K562 (cell line): Measurements from ENCODE around the gene FOXN1. TPM values are rescaled to one million over a fixed set of nuclear protein-coding genes. Genes with fewer than 3 reads are reported as not detected.
A peak's percentile ranks its signal among the peaks of the same experiment; 100 is the strongest.

Experiments used
- ATAC-seq: fragments of 200-7000 bp; cut with Tn5 transposase; 3 replicates; pipeline ENCODE4 v1.9.1; 2020; ENCODE audit warnings: moderate library complexity
- BruUV-seq: library from RNA; stranded (reverse); fragments of 400-500 nt; replicated peaks from 2 replicates; lab custom pipeline; 2021; lab: Mats Ljungman, UMichigan
- CTCF ChIA-PET: fragments of 300-600 bp; formaldehyde crosslinking; extraction: SDS; loops from one replicate; lab custom pipeline; 2021; ENCODE audit warnings: low intra/inter-chr PET ratio; lab: Yijun Ruan, JAX
- POLR2A ChIA-PET: fragments of 300-600, 350-650 bp; sonication (Branson Sonifier 250); formaldehyde crosslinking; extraction: SDS; loops from one replicate; lab custom pipeline; 2021; ENCODE audit warnings: antibody characterized with exemption, inconsistent platforms; lab: Yijun Ruan, JAX
- DNase-seq, 4 experiments: peaks; one replicate each; pipeline versions ENCODE4 v3.0.0 to v3.0.0-alpha.2; 2011 to 2018; ENCODE audit warnings: low spot score in 3 of 4, mixed read lengths in 3 of 4; ENCODE audit errors: extremely low read depth in 1 of 4
- FAIRE-seq: peaks from 2 replicates; lab custom pipeline; 2011; peaks lifted over from hg19 to GRCh38; lab: Jason Lieb, UNC
- H2AFZ ChIP-seq: 2 replicates; pipeline ENCODE4 v1.6.0; 2011; ENCODE audit warnings: low read depth, low read length, control low read depth, inconsistent platforms
- H3K27ac ChIP-seq: fragments of 200-600 bp; 3 replicates; pipeline ENCODE4 v1.8.0; 2011; ENCODE audit warnings: low read depth, mild to moderate bottlenecking, control low read depth, inconsistent platforms, low read length, moderate library complexity, mixed read lengths; ENCODE audit errors: extremely low read depth
- H3K27me3 ChIP-seq, 2 experiments: fragments of 300-600 bp in 1 of 2; 2 replicates in 1 of 2; 3 replicates in 1 of 2; pipeline versions ENCODE4 v1.6.0 to v1.8.0; 2011; ENCODE audit warnings: inconsistent platforms in 2 of 2, low read length in 2 of 2, mild to moderate bottlenecking in 1 of 2, mixed read lengths in 1 of 2, moderate library complexity in 1 of 2; ENCODE audit not compliant: control insufficient read depth in 2 of 2, insufficient read depth in 2 of 2
- H3K36me3 ChIP-seq: fragments of 300-600 bp; 3 replicates; pipeline ENCODE4 v1.8.0; 2011; ENCODE audit warnings: mild to moderate bottlenecking, low read length, inconsistent platforms; ENCODE audit not compliant: control insufficient read depth, insufficient read depth
- H3K4me1 ChIP-seq, 2 experiments: fragments of 200-600 bp in 1 of 2; replicated peaks in 1 of 2; 2 replicates in 1 of 2; 3 replicates in 1 of 2; pipeline versions ENCODE4 v1.5.1 to v1.8.0; 2011; ENCODE audit warnings: inconsistent platforms in 2 of 2, low read length in 2 of 2, mild to moderate bottlenecking in 1 of 2, mixed read lengths in 1 of 2, moderate library complexity in 1 of 2; ENCODE audit not compliant: control insufficient read depth in 2 of 2, insufficient read depth in 2 of 2
- H3K4me2 ChIP-seq: 2 replicates; pipeline ENCODE4 v1.6.1; 2011; ENCODE audit warnings: low read length, control low read depth, inconsistent platforms, mixed read lengths; ENCODE audit not compliant: insufficient read depth
- H3K4me3 ChIP-seq: fragments of 200-600 bp; sonication (generic), shearing (Covaris generic); 2 replicates; pipeline ENCODE4 v1.5.1; 2016; ENCODE audit warnings: control low read depth, inconsistent platforms
- H3K79me2 ChIP-seq: fragments of 200-600 bp; 3 replicates; pipeline ENCODE4 v1.8.0; 2011; ENCODE audit warnings: low read length, inconsistent platforms; ENCODE audit not compliant: control insufficient read depth, insufficient read depth
- H3K9ac ChIP-seq, 2 experiments: 2 replicates each; pipeline versions ENCODE4 v1.6.0 to v1.6.1; 2011; ENCODE audit warnings: low read depth in 2 of 2, low read length in 2 of 2, control low read depth in 1 of 2, inconsistent platforms in 1 of 2, mild to moderate bottlenecking in 1 of 2, mixed read lengths in 1 of 2; ENCODE audit not compliant: insufficient read depth in 1 of 2
- H3K9me1 ChIP-seq: one replicate; pipeline ENCODE4 v1.6.0; 2011; ENCODE audit warnings: inconsistent platforms, mild to moderate bottlenecking, low read length, moderate library complexity; ENCODE audit not compliant: control insufficient read depth, insufficient read depth
- H3K9me3 ChIP-seq: replicated peaks from 2 replicates; pipeline ENCODE4 v1.5.1; 2011; ENCODE audit warnings: low read depth, low read length, inconsistent platforms; ENCODE audit not compliant: control insufficient read depth, insufficient read depth
- H4K20me1 ChIP-seq: replicated peaks from 2 replicates; pipeline ENCODE4 v1.6.1; 2011; ENCODE audit warnings: low read length, inconsistent platforms, mixed read lengths; ENCODE audit not compliant: control insufficient read depth, insufficient read depth
- CBFA2T3 ChIP-seq: fragments of 450-650 bp; IDR thresholded peaks from 2 replicates; pipeline ENCODE4 v1.6.1; 2017
- HDGF ChIP-seq: fragments of 450-650 bp; IDR thresholded peaks from 2 replicates; pipeline ENCODE4 v1.6.1; 2016
- KAT7 ChIP-seq: sonication (generic); formaldehyde crosslinking; IDR thresholded peaks from 2 replicates; pipeline ENCODE4 v1.8.0; 2022; ENCODE audit warnings: missing genetic modification reagents, mild to moderate bottlenecking, borderline replicate concordance
- TAL1 ChIP-seq: fragments of 450-650 bp; IDR thresholded peaks from 2 replicates; pipeline ENCODE4 v1.6.1; 2016; ENCODE audit warnings: mild to moderate bottlenecking
- ZBTB7A ChIP-seq: IDR thresholded peaks from 2 replicates; pipeline ENCODE4 v1.6.1; 2011; ENCODE audit warnings: low read depth, mild to moderate bottlenecking, low read length, moderate library complexity, borderline replicate concordance; ENCODE audit not compliant: control insufficient read depth
- ZHX1 ChIP-seq: fragments of 150-350 bp; conservative IDR thresholded peaks from 2 replicates; pipeline ENCODE4 v1.6.1; 2014; ENCODE audit warnings: low read length
- ZNF584 ChIP-seq: fragments of 200-800 bp; sonication (Bioruptor generic); IDR thresholded peaks from 2 replicates; pipeline ENCODE4 v1.6.1; 2016; ENCODE audit warnings: low read depth, mild to moderate bottlenecking, missing genetic modification characterization, missing compliant biosample characterization
- ZNF79 ChIP-seq: fragments of 250-450 bp; sonication (Bioruptor Pico); IDR thresholded peaks from 2 replicates; pipeline ENCODE4 v1.4.0; 2020; ENCODE audit warnings: low read depth, mild to moderate bottlenecking, moderate library complexity
- ZSCAN32 ChIP-seq: fragments of 450-650 bp; formaldehyde crosslinking; IDR thresholded peaks from 2 replicates; pipeline ENCODE4 v1.4.0; 2020; ENCODE audit warnings: mild to moderate bottlenecking, moderate library complexity
- WGBS: fragments of 100-300 bp; shearing (Covaris generic); methylation state at CpG from one replicate; pipeline ENCODE4 v1.1.6; 2016; ENCODE audit warnings: low coverage, mixed read lengths; ENCODE audit not compliant: insufficient coverage; ENCODE audit errors: missing lambda C conversion rate; 5-methylcytosine and 5-hydroxymethylcytosine counted together
- in situ Hi-C: fragments of 300-500 bp; cut with MboI; formaldehyde crosslinking; loops from 4 replicates; pipeline ENCODE4 v1.15.0; 2018; ENCODE audit warnings: inconsistent platforms, mixed read lengths
- intact Hi-C: fragments of 100-400 bp; cut with micrococcal nuclease; formaldehyde crosslinking; loops from 2 replicates; pipeline ENCODE4 v1.14.2; 2022
- polyA plus RNA-seq, 8 experiments: library from polyadenylated mRNA; depleted of rRNA in 4 of 8; stranded (reverse) in 5 of 8; unstranded in 3 of 8; fragments of >200 nt; fragmentation: Nextera tagmentation in 2 of 8; fragmentation: Illumina TruSeq in 1 of 8; extraction: Ambion mirVana in 2 of 8; extraction: Trizol in 1 of 8; gene quantifications; 2 replicates each; pipeline versions ENCODE4 v1.2.1 to v1.2.3, GENCODE V29; 2011 to 2014; ENCODE audit warnings: inconsistent platforms in 1 of 8, missing spikeins in 1 of 8
- total RNA-seq, 7 experiments: library from RNA; depleted of rRNA in 6 of 7; stranded (reverse); fragments of >200 nt in 6 of 7; fragmentation: Illumina TruSeq in 2 of 7; extraction: Trizol in 2 of 7; gene quantifications; 2 replicates each; pipeline versions ENCODE4 v1.2.1 to v1.2.3, GENCODE V29; 2011 to 2021; ENCODE audit warnings: low replicate concordance in 1 of 7
- TF ChIP-seq, protein P1 (sequence below), 2 experiments: fragments of 450-650 bp; IDR thresholded peaks; 2 replicates each; pipeline ENCODE4 v1.6.1; 2018; ENCODE audit warnings: mild to moderate bottlenecking in 2 of 2, low read depth in 1 of 2; ENCODE audit not compliant: partially characterized antibody in 2 of 2
- TF ChIP-seq, protein P2 (sequence below): fragments of 450-650 bp; IDR thresholded peaks from 2 replicates; pipeline ENCODE4 v1.6.1; 2018; ENCODE audit not compliant: partially characterized antibody

The FOXN1 gene
- total and polyA plus RNA-seq, 9 of the 15 experiments (the other 6 are each of a cell fraction or from before 2014, with no cell fraction given) = not detected

- Histone ChIP-seq H3K9me3 (no peaks in the 10 kb centered on the region), H3K27me3 (peaks cover 31 to 74% of the 10 kb centered on the region in 2 experiments; a peak in 4 of 5 replicates), H3K27ac (no peak overlapping the region), H2AFZ (no peak overlapping the region), H3K36me3 (no peaks in the 10 kb centered on the region), H3K9me1 (no peaks in the 10 kb centered on the region), H3K4me1 (peaks cover 5 to 14% of the 10 kb centered on the region in 2 experiments; a peak in 4 of 5 replicates), H3K4me2 (no peak overlapping the region), H3K4me3 (no peak overlapping the region), H4K20me1 (peaks cover 27% of the 10 kb centered on the region), H3K9ac (peak overlapping the region in 1 of 2 experiments; percentile 27; a peak in 1 of 4 replicates), H3K79me2 (no peaks in the 10 kb centered on the region)
- ATAC-seq = no peak
- no peak for FAIRE-seq
- in situ Hi-C loops (no loop called here), intact Hi-C loops (no loop called here)
- POLR2A ChIA-PET = interaction anchor here (0.6 kb wide), 1 partner anchor 542 kb away, joined by 4 read pairs; no protein-coding TSS in a partner anchor
- CTCF ChIA-PET = no interaction called here
- WGBS = 2% methylated on average over 7 of the region's 7 CpGs
- no TSS peak for BruUV-seq
- DNase-seq = peak in 2 of 4 experiments; percentile 3 to 37
- TF ChIP-seq CBFA2T3 (peak; percentile 34; the same call in 1 of the 2 replicates), KAT7 (CRISPR knock-in tag) (no peak), ZNF584 (no peak), HDGF (no peak), TAL1 (peak; percentile 32; the same call in 1 of the 2 replicates), ZSCAN32 (no peak), ZNF79 (CRISPR knock-in tag) (no peak), ZHX1 (no peak), ZBTB7A (no peak)
- TF ChIP-seq, protein P1, sequence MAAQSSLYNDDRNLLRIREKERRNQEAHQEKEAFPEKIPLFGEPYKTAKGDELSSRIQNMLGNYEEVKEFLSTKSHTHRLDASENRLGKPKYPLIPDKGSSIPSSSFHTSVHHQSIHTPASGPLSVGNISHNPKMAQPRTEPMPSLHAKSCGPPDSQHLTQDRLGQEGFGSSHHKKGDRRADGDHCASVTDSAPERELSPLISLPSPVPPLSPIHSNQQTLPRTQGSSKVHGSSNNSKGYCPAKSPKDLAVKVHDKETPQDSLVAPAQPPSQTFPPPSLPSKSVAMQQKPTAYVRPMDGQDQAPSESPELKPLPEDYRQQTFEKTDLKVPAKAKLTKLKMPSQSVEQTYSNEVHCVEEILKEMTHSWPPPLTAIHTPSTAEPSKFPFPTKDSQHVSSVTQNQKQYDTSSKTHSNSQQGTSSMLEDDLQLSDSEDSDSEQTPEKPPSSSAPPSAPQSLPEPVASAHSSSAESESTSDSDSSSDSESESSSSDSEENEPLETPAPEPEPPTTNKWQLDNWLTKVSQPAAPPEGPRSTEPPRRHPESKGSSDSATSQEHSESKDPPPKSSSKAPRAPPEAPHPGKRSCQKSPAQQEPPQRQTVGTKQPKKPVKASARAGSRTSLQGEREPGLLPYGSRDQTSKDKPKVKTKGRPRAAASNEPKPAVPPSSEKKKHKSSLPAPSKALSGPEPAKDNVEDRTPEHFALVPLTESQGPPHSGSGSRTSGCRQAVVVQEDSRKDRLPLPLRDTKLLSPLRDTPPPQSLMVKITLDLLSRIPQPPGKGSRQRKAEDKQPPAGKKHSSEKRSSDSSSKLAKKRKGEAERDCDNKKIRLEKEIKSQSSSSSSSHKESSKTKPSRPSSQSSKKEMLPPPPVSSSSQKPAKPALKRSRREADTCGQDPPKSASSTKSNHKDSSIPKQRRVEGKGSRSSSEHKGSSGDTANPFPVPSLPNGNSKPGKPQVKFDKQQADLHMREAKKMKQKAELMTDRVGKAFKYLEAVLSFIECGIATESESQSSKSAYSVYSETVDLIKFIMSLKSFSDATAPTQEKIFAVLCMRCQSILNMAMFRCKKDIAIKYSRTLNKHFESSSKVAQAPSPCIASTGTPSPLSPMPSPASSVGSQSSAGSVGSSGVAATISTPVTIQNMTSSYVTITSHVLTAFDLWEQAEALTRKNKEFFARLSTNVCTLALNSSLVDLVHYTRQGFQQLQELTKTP (IDR thresholded peaks at IDR 0.05; ENCODE audit: low read depth in 1 of 2, partially characterized antibody in 2 of 2) = no peak
- TF ChIP-seq, protein P2, sequence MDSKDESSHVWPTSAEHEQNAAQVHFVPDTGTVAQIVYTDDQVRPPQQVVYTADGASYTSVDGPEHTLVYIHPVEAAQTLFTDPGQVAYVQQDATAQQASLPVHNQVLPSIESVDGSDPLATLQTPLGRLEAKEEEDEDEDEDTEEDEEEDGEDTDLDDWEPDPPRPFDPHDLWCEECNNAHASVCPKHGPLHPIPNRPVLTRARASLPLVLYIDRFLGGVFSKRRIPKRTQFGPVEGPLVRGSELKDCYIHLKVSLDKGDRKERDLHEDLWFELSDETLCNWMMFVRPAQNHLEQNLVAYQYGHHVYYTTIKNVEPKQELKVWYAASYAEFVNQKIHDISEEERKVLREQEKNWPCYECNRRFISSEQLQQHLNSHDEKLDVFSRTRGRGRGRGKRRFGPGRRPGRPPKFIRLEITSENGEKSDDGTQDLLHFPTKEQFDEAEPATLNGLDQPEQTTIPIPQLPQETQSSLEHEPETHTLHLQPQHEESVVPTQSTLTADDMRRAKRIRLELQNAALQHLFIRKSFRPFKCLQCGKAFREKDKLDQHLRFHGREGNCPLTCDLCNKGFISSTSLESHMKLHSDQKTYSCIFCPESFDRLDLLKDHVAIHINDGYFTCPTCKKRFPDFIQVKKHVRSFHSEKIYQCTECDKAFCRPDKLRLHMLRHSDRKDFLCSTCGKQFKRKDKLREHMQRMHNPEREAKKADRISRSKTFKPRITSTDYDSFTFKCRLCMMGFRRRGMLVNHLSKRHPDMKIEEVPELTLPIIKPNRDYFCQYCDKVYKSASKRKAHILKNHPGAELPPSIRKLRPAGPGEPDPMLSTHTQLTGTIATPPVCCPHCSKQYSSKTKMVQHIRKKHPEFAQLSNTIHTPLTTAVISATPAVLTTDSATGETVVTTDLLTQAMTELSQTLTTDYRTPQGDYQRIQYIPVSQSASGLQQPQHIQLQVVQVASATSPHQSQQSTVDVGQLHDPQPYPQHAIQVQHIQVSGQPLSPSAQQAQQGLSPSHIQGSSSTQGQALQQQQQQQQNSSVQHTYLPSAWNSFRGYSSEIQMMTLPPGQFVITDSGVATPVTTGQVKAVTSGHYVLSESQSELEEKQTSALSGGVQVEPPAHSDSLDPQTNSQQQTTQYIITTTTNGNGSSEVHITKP = no peak
Measured at GRCh38 chr17:28470266-28470913, 35.8 kb upstream of the FOXN1 start.
